Neural progenitor cell (in vitro differentiated cells): ENCODE data around the gene KIF16B. TPM values are rescaled to one million over a fixed set of nuclear protein-coding genes. Genes with fewer than 3 reads are reported as not detected.

Experiments
- DNase-seq: peaks from one replicate; pipeline ENCODE4 v3.0.0-alpha.2; 2016; ENCODE audit warnings: low spot score
- H2AFZ ChIP-seq: fragments of 200-600 bp; sonication (generic); replicated peaks from 2 replicates; pipeline ENCODE4 v1.6.1; 2016; ENCODE audit warnings: antibody characterized with exemption
- H3F3A ChIP-seq: fragments of 200-600 bp; sonication (generic); 2 replicates; pipeline ENCODE4 v1.6.1; 2016; ENCODE audit warnings: antibody characterized with exemption, low read depth
- H3K27ac ChIP-seq: fragments of 200-600 bp; sonication (generic); 2 replicates; pipeline ENCODE4 v1.5.1; 2016; ENCODE audit warnings: mild to moderate bottlenecking
- H3K27me3 ChIP-seq: fragments of 200-600 bp; sonication (generic); 2 replicates; pipeline ENCODE4 v1.6.1; 2016; ENCODE audit warnings: mild to moderate bottlenecking, moderate library complexity
- H3K36me3 ChIP-seq: fragments of 200-600 bp; sonication (generic); 2 replicates; pipeline ENCODE4 v1.5.1; 2016
- H3K4me1 ChIP-seq: fragments of 200-600 bp; sonication (generic); 2 replicates; pipeline ENCODE4 v1.6.1; 2016; ENCODE audit warnings: mixed run types
- H3K4me2 ChIP-seq: fragments of 200-600 bp; sonication (generic); 2 replicates; pipeline ENCODE4 v1.6.1; 2016
- H3K4me3 ChIP-seq: fragments of 200-600 bp; sonication (generic); 2 replicates; pipeline ENCODE4 v1.5.1; 2016
- H3K79me2 ChIP-seq: fragments of 200-600 bp; sonication (generic); 2 replicates; pipeline ENCODE4 v1.6.1; 2016; ENCODE audit warnings: low read depth
- H3K9ac ChIP-seq: fragments of 200-600 bp; sonication (generic); 2 replicates; pipeline ENCODE4 v1.6.1; 2016
- H3K9me3 ChIP-seq: fragments of 200-600 bp; sonication (generic); 2 replicates; pipeline ENCODE4 v1.5.1; 2016; ENCODE audit warnings: low read depth
- H4K20me1 ChIP-seq: fragments of 200-600 bp; sonication (generic); 2 replicates; pipeline ENCODE4 v1.6.1; 2016; ENCODE audit warnings: low read depth
- H3K27ac Mint-ChIP-seq: 3 replicates; pipeline ENCODE4 v1.8.0; 2021; ENCODE audit warnings: mixed read lengths
- H3K27me3 Mint-ChIP-seq: 2 replicates; pipeline ENCODE4 v1.8.0; 2022; ENCODE audit warnings: low read depth, mild to moderate bottlenecking, inconsistent platforms, moderate library complexity, mixed read lengths; ENCODE audit not compliant: insufficient read depth
- H3K36me3 Mint-ChIP-seq: 3 replicates; pipeline ENCODE4 v1.8.0; 2021; ENCODE audit warnings: mixed read lengths
- H3K4me1 Mint-ChIP-seq: 3 replicates; pipeline ENCODE4 v1.8.0; 2021; ENCODE audit warnings: mixed read lengths
- H3K4me3 Mint-ChIP-seq: 3 replicates; pipeline ENCODE4 v1.8.0; 2021; ENCODE audit warnings: mild to moderate bottlenecking, moderate library complexity, mixed read lengths
- H3K9me3 Mint-ChIP-seq: 3 replicates; pipeline ENCODE4 v1.8.0; 2020; ENCODE audit warnings: mixed read lengths
- CTCF ChIP-seq: fragments of 200-600 bp; sonication (generic); IDR thresholded peaks from 2 replicates; pipeline ENCODE4 v1.5.1; 2017; ENCODE audit warnings: antibody characterized with exemption, mild to moderate bottlenecking
- EZH2 ChIP-seq: fragments of 200-600 bp; sonication (generic); IDR thresholded peaks from 2 replicates; pipeline ENCODE4 v1.6.1; 2017; ENCODE audit warnings: antibody characterized with exemption, mild to moderate bottlenecking, moderate library complexity
- EZH2phosphoT487 ChIP-seq: fragments of 200-600 bp; sonication (generic); IDR thresholded peaks from 2 replicates; pipeline ENCODE4 v1.6.1; 2017; ENCODE audit warnings: antibody characterized with exemption
- total RNA-seq: library from RNA; depleted of rRNA; stranded (reverse); fragments of >200 nt; gene quantifications from 2 replicates; pipeline ENCODE4 v1.2.3, GENCODE V29; 2015; ENCODE audit warnings: low replicate concordance

The KIF16B gene
- total RNA-seq, 1 donor from 2014 or later = 15.5 TPM

- no peak for DNase-seq
- no peaks in the 10 kb centered on the region for H4K20me1 ChIP-seq
- no peak overlapping the region for H3K4me3 ChIP-seq
- no peak overlapping the region for H3K27ac Mint-ChIP-seq
- no peak overlapping the region for H2AFZ ChIP-seq
- no peak overlapping the region for H3K27ac ChIP-seq
- H3K27me3 ChIP-seq = no peaks in the 10 kb centered on the region
- H3K4me1 Mint-ChIP-seq = no peaks in the 10 kb centered on the region
- H3K9ac ChIP-seq = no peak overlapping the region
- H3K9me3 Mint-ChIP-seq = no peaks in the 10 kb centered on the region
- no peak overlapping the region for H3K4me3 Mint-ChIP-seq
- H3K36me3 ChIP-seq = no peaks in the 10 kb centered on the region
- no peaks in the 10 kb centered on the region for H3F3A ChIP-seq
- no peak overlapping the region for H3K4me2 ChIP-seq
- no peak for TF ChIP-seq EZH2
- no peak for TF ChIP-seq EZH2phosphoT487
- no peak for TF ChIP-seq CTCF
- H3K36me3 Mint-ChIP-seq = no peaks in the 10 kb centered on the region
- H3K79me2 ChIP-seq = no peaks in the 10 kb centered on the region
- peaks cover 3% of the 10 kb centered on the region for H3K27me3 Mint-ChIP-seq
- H3K9me3 ChIP-seq = no peaks in the 10 kb centered on the region
- no peaks in the 10 kb centered on the region for H3K4me1 ChIP-seq
These were observed 35.0 kb upstream of the KIF16B start for GRCh38 chr20:16608277-16608650.

GRCh38 chr20:16607364-16608276, 34.4 kb upstream of the KIF16B start:
- Histone ChIP-seq H3K27me3 (no peaks in the 10 kb centered on the region), H3K79me2 (no peaks in the 10 kb centered on the region), H3K27ac (no peak overlapping the region), H3K36me3 (no peaks in the 10 kb centered on the region), H3K4me2 (no peak overlapping the region), H3K9ac (no peak overlapping the region), H3K9me3 (no peaks in the 10 kb centered on the region), H3K4me3 (no peak overlapping the region), H3K4me1 (no peaks in the 10 kb centered on the region), H2AFZ (no peak overlapping the region), H3F3A (no peaks in the 10 kb centered on the region), H4K20me1 (no peaks in the 10 kb centered on the region)
- H3K9me3 Mint-ChIP-seq = no peaks in the 10 kb centered on the region
- no peak overlapping the region for H3K27ac Mint-ChIP-seq
- H3K4me3 Mint-ChIP-seq = no peak overlapping the region
- DNase-seq = no peak
- TF ChIP-seq CTCF (no peak), EZH2phosphoT487 (no peak), EZH2 (no peak)
- no peaks in the 10 kb centered on the region for H3K4me1 Mint-ChIP-seq
- peaks cover 3% of the 10 kb centered on the region for H3K27me3 Mint-ChIP-seq
- H3K36me3 Mint-ChIP-seq = no peaks in the 10 kb centered on the region

GRCh38 chr20:16606468-16607070, 33.3 kb upstream of the KIF16B start:
- Histone ChIP-seq H3K27me3 (no peaks in the 10 kb centered on the region), H3K36me3 (no peaks in the 10 kb centered on the region), H3K79me2 (no peaks in the 10 kb centered on the region), H3K9me3 (no peaks in the 10 kb centered on the region), H4K20me1 (no peaks in the 10 kb centered on the region), H3K4me3 (no peak overlapping the region), H3K27ac (no peak overlapping the region), H3K4me2 (no peak overlapping the region), H2AFZ (no peak overlapping the region), H3F3A (no peaks in the 10 kb centered on the region), H3K9ac (no peak overlapping the region), H3K4me1 (no peaks in the 10 kb centered on the region)
- TF ChIP-seq CTCF (no peak), EZH2 (no peak), EZH2phosphoT487 (no peak)
- Mint-ChIP-seq H3K36me3 (no peaks in the 10 kb centered on the region), H3K4me3 (no peak overlapping the region), H3K27ac (no peak overlapping the region), H3K4me1 (no peaks in the 10 kb centered on the region), H3K27me3 (peaks cover 3% of the 10 kb centered on the region), H3K9me3 (no peaks in the 10 kb centered on the region)
- no peak for DNase-seq
